IPS-NIHi11 (cell line): ENCODE results near the gene RAB22A.
A peak's percentile ranks its signal among the peaks of the same experiment; 100 is the strongest.

Source experiments
- DNase-seq: peaks from one replicate; pipeline ENCODE4 v3.0.0; 2012; ENCODE audit warnings: mixed read lengths, low spot score

Gene RAB22A

GRCh38 chr20:58303547-58303946 lies 6.0 kb upstream of the RAB22A start:
- no peak for DNase-seq

- DNase-seq: no peak
These were observed 4.5 kb upstream of the RAB22A start for GRCh38 chr20:58305061-58305460.

GRCh38 chr20:58306421-58307261 lies 2.9 kb upstream of the RAB22A start:
- no peak for DNase-seq

- no peak for DNase-seq
These were observed 2.2 kb upstream of the RAB22A start for GRCh38 chr20:58307270-58307669.

GRCh38 chr20:58308290-58308679 lies 1.2 kb upstream of the RAB22A start:
- DNase-seq: no peak

GRCh38 chr20:58308680-58309527 lies 611 bp upstream of the RAB22A start:
- DNase-seq: peak; percentile 89

GRCh38 chr20:58310291-58310782 lies 822 bp downstream of the RAB22A start:
- no peak for DNase-seq

- DNase-seq: no peak
These were observed 3.3 kb downstream of the RAB22A start for GRCh38 chr20:58312836-58313235.

GRCh38 chr20:58313396-58313795 lies 3.9 kb downstream of the RAB22A start:
- no peak for DNase-seq

GRCh38 chr20:58321205-58321604 lies 11.7 kb downstream of the RAB22A start:
- DNase-seq: no peak

GRCh38 chr20:58322083-58322482 lies 12.6 kb downstream of the RAB22A start:
- no peak for DNase-seq

GRCh38 chr20:58325912-58326311 lies 16.4 kb downstream of the RAB22A start:
- no peak for DNase-seq

- no peak for DNase-seq
These were observed 17.7 kb downstream of the RAB22A start for GRCh38 chr20:58327211-58327610.

GRCh38 chr20:58328836-58329235 lies 19.3 kb downstream of the RAB22A start:
- no peak for DNase-seq

GRCh38 chr20:58329711-58330110 lies 20.2 kb downstream of the RAB22A start:
- no peak for DNase-seq

GRCh38 chr20:58330249-58330648 lies 20.7 kb downstream of the RAB22A start:
- no peak for DNase-seq

GRCh38 chr20:58330687-58331086 lies 21.2 kb downstream of the RAB22A start:
- no peak for DNase-seq

- no peak for DNase-seq
These were observed 22.5 kb downstream of the RAB22A start for GRCh38 chr20:58331961-58332551.

GRCh38 chr20:58339741-58340140 lies 30.2 kb downstream of the RAB22A start:
- no peak for DNase-seq

- no peak for DNase-seq
These were observed 30.6 kb downstream of the RAB22A start for GRCh38 chr20:58340151-58340550.

GRCh38 chr20:58340853-58341252 lies 31.3 kb downstream of the RAB22A start:
- no peak for DNase-seq

GRCh38 chr20:58342104-58342945 lies 32.8 kb downstream of the RAB22A start:
- DNase-seq: no peak
